GM12878 (cell line): ENCODE measurements around the gene ACBD7. TPM values are rescaled to one million over a fixed set of nuclear protein-coding genes. Genes with fewer than 3 reads are reported as not detected.
A peak's percentile ranks its signal among the peaks of the same experiment; 100 is the strongest.

Experiments
- BACH1 ChIP-seq: fragments of 450-650 bp; IDR thresholded peaks from 2 replicates; pipeline ENCODE4 v1.6.1; 2017; ENCODE audit warnings: mild to moderate bottlenecking, borderline replicate concordance
- BHLHE40 ChIP-seq, 2 experiments: fragments of 450-650 bp in 1 of 2; IDR thresholded peaks; 2 replicates each; pipeline ENCODE4 v1.6.1; 2011 to 2017; ENCODE audit warnings: low read depth in 2 of 2, borderline replicate concordance in 1 of 2, improper control_type of control experiment in 1 of 2, low read length in 1 of 2, mild to moderate bottlenecking in 1 of 2
- DPF2 ChIP-seq: fragments of 450-650 bp; IDR thresholded peaks from 2 replicates; pipeline ENCODE4 v1.6.1; 2017; ENCODE audit warnings: mild to moderate bottlenecking
- EP300 ChIP-seq, 2 experiments: fragments of 150-350 bp in 1 of 2; IDR thresholded peaks; 2 replicates each; pipeline ENCODE4 v1.6.1; 2011 to 2012; ENCODE audit warnings: low read depth in 2 of 2, low read length in 2 of 2, borderline replicate concordance in 1 of 2, improper control_type of control experiment in 1 of 2, inconsistent platforms in 1 of 2; ENCODE audit not compliant: control insufficient read depth in 1 of 2
- IKZF1 ChIP-seq: fragments of 450-650 bp; conservative IDR thresholded peaks from 2 replicates; pipeline ENCODE4 v1.6.1; 2017; ENCODE audit warnings: antibody characterized with exemption, mild to moderate bottlenecking
- MTA2 ChIP-seq: fragments of 450-650 bp; IDR thresholded peaks from 2 replicates; pipeline ENCODE4 v1.6.1; 2016; ENCODE audit warnings: low read depth, mild to moderate bottlenecking, moderate library complexity
- MXI1 ChIP-seq: fragments of 150-350 bp; IDR thresholded peaks from 2 replicates; pipeline ENCODE4 v1.6.1; 2011; ENCODE audit warnings: low read depth, mild to moderate bottlenecking, inconsistent platforms, low read length, improper control_type of control experiment
- MYB ChIP-seq: fragments of 150-350 bp; IDR thresholded peaks from 2 replicates; pipeline ENCODE4 v1.6.1; 2014; ENCODE audit warnings: mild to moderate bottlenecking, low read depth, low read length, borderline replicate concordance
- MYC ChIP-seq: IDR thresholded peaks from 2 replicates; pipeline ENCODE4 v1.6.1; 2011; ENCODE audit warnings: mild to moderate bottlenecking, low read length, moderate library complexity, inconsistent platforms; ENCODE audit not compliant: insufficient read depth, insufficient replicate concordance, insufficient read length, severe bottlenecking
- NBN ChIP-seq: fragments of 450-650 bp; IDR thresholded peaks from 2 replicates; pipeline ENCODE4 v1.6.1; 2016
- POU2F2 ChIP-seq: IDR thresholded peaks from 3 replicates; pipeline ENCODE4 v1.6.1; 2011; ENCODE audit warnings: low read depth, mild to moderate bottlenecking, low read length, borderline replicate concordance
- RAD51 ChIP-seq: fragments of 450-650 bp; IDR thresholded peaks from 2 replicates; pipeline ENCODE4 v1.6.1; 2016; ENCODE audit warnings: moderate library complexity, mild to moderate bottlenecking, inconsistent platforms
- TARDBP ChIP-seq: IDR thresholded peaks from 2 replicates; pipeline ENCODE4 v1.6.1; 2016; ENCODE audit warnings: borderline replicate concordance
- TCF7 ChIP-seq: IDR thresholded peaks from 2 replicates; pipeline ENCODE4 v1.6.1; 2014; ENCODE audit warnings: antibody characterized with exemption, borderline replicate concordance
- ZNF207 ChIP-seq: fragments of 450-650 bp; IDR thresholded peaks from 2 replicates; pipeline ENCODE4 v1.6.1; 2014; ENCODE audit warnings: antibody characterized with exemption, mild to moderate bottlenecking, borderline replicate concordance
- ZNF217 ChIP-seq: fragments of 450-650 bp; IDR thresholded peaks from 2 replicates; pipeline ENCODE4 v1.6.1; 2017; ENCODE audit warnings: antibody characterized with exemption, mild to moderate bottlenecking
- ZNF24 ChIP-seq: fragments of 450-650 bp; IDR thresholded peaks from 2 replicates; pipeline ENCODE4 v1.6.1; 2017; ENCODE audit warnings: antibody characterized with exemption, mild to moderate bottlenecking
- ZNF384 ChIP-seq: IDR thresholded peaks from 2 replicates; pipeline ENCODE4 v1.6.1; 2012; ENCODE audit warnings: low read depth, mild to moderate bottlenecking, low read length, improper control_type of control experiment, borderline replicate concordance
- polyA plus RNA-seq, 11 experiments: library from polyadenylated mRNA; depleted of rRNA in 4 of 11; unstranded in 6 of 11; stranded (reverse) in 5 of 11; fragments of >200 nt; fragmentation: Nextera tagmentation in 4 of 11; fragmentation: Illumina TruSeq in 1 of 11; extraction: Ambion mirVana in 4 of 11; extraction: Trizol in 1 of 11; gene quantifications; 1 replicate in 1 of 11; 2 replicates in 10 of 11; pipeline versions ENCODE4 v1.2.1 to v1.2.3, GENCODE V29; 2011 to 2016; ENCODE audit warnings: inconsistent platforms in 2 of 11, missing spikeins in 2 of 11, low read depth in 1 of 11
- total RNA-seq, 4 experiments: library from RNA; depleted of rRNA in 3 of 4; stranded (reverse); fragments of >200 nt in 3 of 4; fragmentation: Illumina TruSeq in 1 of 4; extraction: Trizol in 1 of 4; gene quantifications; 2 replicates each; pipeline versions ENCODE4 v1.2.1 to v1.2.3, GENCODE V29; 2013 to 2021
- TF ChIP-seq, protein P1 (sequence below): fragments of 450-650 bp; IDR thresholded peaks from 2 replicates; pipeline ENCODE4 v1.6.1; 2017; ENCODE audit warnings: low read depth, mild to moderate bottlenecking, moderate library complexity
- TF ChIP-seq, protein P2 (sequence below): fragments of 450-650 bp; IDR thresholded peaks from 2 replicates; pipeline ENCODE4 v1.6.1; 2017; ENCODE audit warnings: mild to moderate bottlenecking, low read depth, inconsistent platforms; ENCODE audit not compliant: poor library complexity, severe bottlenecking
- TF ChIP-seq, protein P3 (sequence below): IDR thresholded peaks from 2 replicates; pipeline ENCODE4 v1.6.1; 2012; ENCODE audit warnings: low read depth, low read length, improper control_type of control experiment
- TF ChIP-seq, protein P4 (sequence below): fragments of 450-650 bp; IDR thresholded peaks from 2 replicates; pipeline ENCODE4 v1.6.1; 2016; ENCODE audit warnings: mild to moderate bottlenecking
- TF ChIP-seq, protein P5 (sequence below): IDR thresholded peaks from 2 replicates; pipeline ENCODE4 v1.6.1; 2011; ENCODE audit warnings: mild to moderate bottlenecking, low read depth, low read length, moderate library complexity; ENCODE audit not compliant: insufficient replicate concordance

Gene ACBD7
- total and polyA plus RNA-seq, 10 of the 15 experiments (the other 5 are each of a cell fraction or from before 2014, with no cell fraction given): 0.04 to 0.74 (median 0.36) TPM

DNA sequence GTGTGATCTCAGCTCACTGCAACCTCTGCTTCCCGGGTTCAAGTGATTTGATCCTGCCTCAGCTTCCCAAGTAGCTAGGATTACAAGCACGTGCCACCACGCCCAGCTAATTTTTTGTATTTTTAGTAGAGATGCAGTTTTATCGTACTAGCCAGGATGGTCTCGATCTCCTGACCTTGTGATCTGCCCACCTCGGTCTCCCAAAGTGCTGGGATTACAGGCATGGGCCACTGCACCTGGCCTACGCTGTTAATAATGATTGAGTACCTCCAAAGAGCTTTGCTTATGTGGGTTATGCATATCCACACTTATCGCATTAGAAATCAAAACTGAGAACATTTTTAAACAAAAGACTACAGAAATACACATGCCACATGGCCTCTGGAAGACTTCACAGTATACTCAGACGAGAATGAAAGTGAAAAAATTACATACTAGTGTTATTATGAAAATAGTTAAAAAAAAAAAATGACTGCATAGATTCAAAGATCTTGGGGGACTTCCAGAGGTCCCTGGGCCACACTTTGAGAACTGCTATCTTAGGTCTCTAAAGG lies 34.0 kb upstream of the ACBD7 start (continued):
- TF ChIP-seq TCF7 (0 out of 2 replicates have a peak, but pooled peaks have one; percentile 50), MYB (no peak), ZNF384 (peak; percentile 90), ZNF217 (peak; percentile 94), IKZF1 (peak; percentile 83), MYC (no peak), BHLHE40 (IDR thresholded peaks at IDR 0.05; ENCODE audit: borderline replicate concordance in 1 of 2, low read depth in 2 of 2, low read length in 1 of 2) (peak; percentile 63 to 76; a peak in 3 of 4 replicates), MTA2 (peak; percentile 89), DPF2 (peak; percentile 29; the same call in 1 of the 2 replicates), RAD51 (peak; percentile 76), POU2F2 (peak; percentile 82; the same call in 2 of the 3 replicates), ZNF24 (peak; percentile 16; the same call in 1 of the 2 replicates), ZNF207 (0 out of 2 replicates have a peak, but pooled peaks have one; percentile 26), TARDBP (no peak), BACH1 (peak; percentile 29; the same call in 1 of the 2 replicates), MXI1 (peak; percentile 84), NBN (peak; percentile 81), EP300 (IDR thresholded peaks at IDR 0.05; ENCODE audit: borderline replicate concordance in 1 of 2, control insufficient read depth in 1 of 2, low read depth in 2 of 2, low read length in 2 of 2) (peak; percentile 83 to 92; a peak in 3 of 4 replicates)
- TF ChIP-seq, protein P1, sequence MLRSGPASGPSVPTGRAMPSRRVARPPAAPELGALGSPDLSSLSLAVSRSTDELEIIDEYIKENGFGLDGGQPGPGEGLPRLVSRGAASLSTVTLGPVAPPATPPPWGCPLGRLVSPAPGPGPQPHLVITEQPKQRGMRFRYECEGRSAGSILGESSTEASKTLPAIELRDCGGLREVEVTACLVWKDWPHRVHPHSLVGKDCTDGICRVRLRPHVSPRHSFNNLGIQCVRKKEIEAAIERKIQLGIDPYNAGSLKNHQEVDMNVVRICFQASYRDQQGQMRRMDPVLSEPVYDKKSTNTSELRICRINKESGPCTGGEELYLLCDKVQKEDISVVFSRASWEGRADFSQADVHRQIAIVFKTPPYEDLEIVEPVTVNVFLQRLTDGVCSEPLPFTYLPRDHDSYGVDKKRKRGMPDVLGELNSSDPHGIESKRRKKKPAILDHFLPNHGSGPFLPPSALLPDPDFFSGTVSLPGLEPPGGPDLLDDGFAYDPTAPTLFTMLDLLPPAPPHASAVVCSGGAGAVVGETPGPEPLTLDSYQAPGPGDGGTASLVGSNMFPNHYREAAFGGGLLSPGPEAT: peak; percentile 97
- TF ChIP-seq, protein P2, sequence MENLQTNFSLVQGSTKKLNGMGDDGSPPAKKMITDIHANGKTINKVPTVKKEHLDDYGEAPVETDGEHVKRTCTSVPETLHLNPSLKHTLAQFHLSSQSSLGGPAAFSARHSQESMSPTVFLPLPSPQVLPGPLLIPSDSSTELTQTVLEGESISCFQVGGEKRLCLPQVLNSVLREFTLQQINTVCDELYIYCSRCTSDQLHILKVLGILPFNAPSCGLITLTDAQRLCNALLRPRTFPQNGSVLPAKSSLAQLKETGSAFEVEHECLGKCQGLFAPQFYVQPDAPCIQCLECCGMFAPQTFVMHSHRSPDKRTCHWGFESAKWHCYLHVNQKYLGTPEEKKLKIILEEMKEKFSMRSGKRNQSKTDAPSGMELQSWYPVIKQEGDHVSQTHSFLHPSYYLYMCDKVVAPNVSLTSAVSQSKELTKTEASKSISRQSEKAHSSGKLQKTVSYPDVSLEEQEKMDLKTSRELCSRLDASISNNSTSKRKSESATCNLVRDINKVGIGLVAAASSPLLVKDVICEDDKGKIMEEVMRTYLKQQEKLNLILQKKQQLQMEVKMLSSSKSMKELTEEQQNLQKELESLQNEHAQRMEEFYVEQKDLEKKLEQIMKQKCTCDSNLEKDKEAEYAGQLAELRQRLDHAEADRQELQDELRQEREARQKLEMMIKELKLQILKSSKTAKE: peak; percentile 81
- TF ChIP-seq, protein P3, sequence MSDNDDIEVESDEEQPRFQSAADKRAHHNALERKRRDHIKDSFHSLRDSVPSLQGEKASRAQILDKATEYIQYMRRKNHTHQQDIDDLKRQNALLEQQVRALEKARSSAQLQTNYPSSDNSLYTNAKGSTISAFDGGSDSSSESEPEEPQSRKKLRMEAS: peak; percentile 37; the same call in 1 of the 2 replicates
- TF ChIP-seq, protein P4, sequence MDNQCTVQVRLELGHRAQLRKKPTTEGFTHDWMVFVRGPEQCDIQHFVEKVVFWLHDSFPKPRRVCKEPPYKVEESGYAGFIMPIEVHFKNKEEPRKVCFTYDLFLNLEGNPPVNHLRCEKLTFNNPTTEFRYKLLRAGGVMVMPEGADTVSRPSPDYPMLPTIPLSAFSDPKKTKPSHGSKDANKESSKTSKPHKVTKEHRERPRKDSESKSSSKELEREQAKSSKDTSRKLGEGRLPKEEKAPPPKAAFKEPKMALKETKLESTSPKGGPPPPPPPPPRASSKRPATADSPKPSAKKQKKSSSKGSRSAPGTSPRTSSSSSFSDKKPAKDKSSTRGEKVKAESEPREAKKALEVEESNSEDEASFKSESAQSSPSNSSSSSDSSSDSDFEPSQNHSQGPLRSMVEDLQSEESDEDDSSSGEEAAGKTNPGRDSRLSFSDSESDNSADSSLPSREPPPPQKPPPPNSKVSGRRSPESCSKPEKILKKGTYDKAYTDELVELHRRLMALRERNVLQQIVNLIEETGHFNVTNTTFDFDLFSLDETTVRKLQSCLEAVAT: peak; percentile 84
- TF ChIP-seq, protein P5, sequence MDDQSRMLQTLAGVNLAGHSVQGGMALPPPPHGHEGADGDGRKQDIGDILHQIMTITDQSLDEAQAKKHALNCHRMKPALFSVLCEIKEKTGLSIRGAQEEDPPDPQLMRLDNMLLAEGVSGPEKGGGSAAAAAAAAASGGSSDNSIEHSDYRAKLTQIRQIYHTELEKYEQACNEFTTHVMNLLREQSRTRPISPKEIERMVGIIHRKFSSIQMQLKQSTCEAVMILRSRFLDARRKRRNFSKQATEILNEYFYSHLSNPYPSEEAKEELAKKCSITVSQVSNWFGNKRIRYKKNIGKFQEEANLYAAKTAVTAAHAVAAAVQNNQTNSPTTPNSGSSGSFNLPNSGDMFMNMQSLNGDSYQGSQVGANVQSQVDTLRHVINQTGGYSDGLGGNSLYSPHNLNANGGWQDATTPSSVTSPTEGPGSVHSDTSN: no peak
